ENCODE data around the gene SPEM3.
"Not testable (repeated sequence)": the region's sequence is repeated elsewhere in the genome, so short reads cannot be mapped to it uniquely, and the experiment has no call there.

The SPEM3 gene

GRCh38 chr17:7443499-7444485, 15.1 kb downstream of the SPEM3 start:
- no peak for DNase-seq

GRCh38 chr17:7444682-7445618, 16.3 kb downstream of the SPEM3 start, which contains the start of gene CHRNB1:
CHRNB1 (plus strand) TSS chr17:7445061; CDS start chr17:7445128, 67 bp downstream.
- DNase-seq: no peak

GRCh38 chr17:7445619-7445968, 16.9 kb downstream of the SPEM3 start:
- no peak for DNase-seq

GRCh38 chr17:7448461-7448860, 19.8 kb downstream of the SPEM3 start:
- DNase-seq: no peak

- DNase-seq: no peak
Measured at GRCh38 chr17:7459961-7460545, 31.4 kb downstream of the SPEM3 start.

- no peak for DNase-seq
Measured at GRCh38 chr17:7460850-7461660, 32.4 kb downstream of the SPEM3 start.

- no peak for DNase-seq
Measured at GRCh38 chr17:7462474-7463371, 34.1 kb downstream of the SPEM3 start.

GRCh38 chr17:7463372-7463846, 34.8 kb downstream of the SPEM3 start:
- DNase-seq: no peak

- no peak for DNase-seq
Measured at GRCh38 chr17:7464081-7464480, 35.4 kb downstream of the SPEM3 start.

- no peak for DNase-seq
Measured at GRCh38 chr17:7465597-7466275, 37.1 kb downstream of the SPEM3 start.

GRCh38 chr17:7466318-7466638, 37.6 kb downstream of the SPEM3 start:
- DNase-seq: no peak

- no peak for DNase-seq
Measured at GRCh38 chr17:7466639-7467341, 38.1 kb downstream of the SPEM3 start.

- no peak for DNase-seq
Measured at GRCh38 chr17:7467498-7467897, 38.8 kb downstream of the SPEM3 start.

- DNase-seq: no peak
Measured at GRCh38 chr17:7468290-7468689, 39.6 kb downstream of the SPEM3 start.

GRCh38 chr17:7468804-7469389, 40.2 kb downstream of the SPEM3 start:
- no peak for DNase-seq

GRCh38 chr17:7469843-7470242, 41.2 kb downstream of the SPEM3 start:
- DNase-seq: not testable (repeated sequence)

GRCh38 chr17:7470457-7470973, 41.9 kb downstream of the SPEM3 start:
- not testable (repeated sequence) for DNase-seq

GRCh38 chr17:7471729-7472128, 43.1 kb downstream of the SPEM3 start:
- no peak for DNase-seq

GRCh38 chr17:7474767-7475166, 46.1 kb downstream of the SPEM3 start:
- not testable (repeated sequence) for DNase-seq
